NCI-H2029 treated with DMSO at 0.1 percent for 48 hours (cell line): ENCODE results near the gene FBXO10.
"Not testable (repeated sequence)": the region's sequence is repeated elsewhere in the genome, so short reads cannot be mapped to it uniquely, and the experiment has no call there.

ENCODE experiments used
- DNase-seq: peaks from one replicate; lab custom pipeline; 2025; lab: John Stamatoyannopoulos, UW

The FBXO10 gene

DNA sequence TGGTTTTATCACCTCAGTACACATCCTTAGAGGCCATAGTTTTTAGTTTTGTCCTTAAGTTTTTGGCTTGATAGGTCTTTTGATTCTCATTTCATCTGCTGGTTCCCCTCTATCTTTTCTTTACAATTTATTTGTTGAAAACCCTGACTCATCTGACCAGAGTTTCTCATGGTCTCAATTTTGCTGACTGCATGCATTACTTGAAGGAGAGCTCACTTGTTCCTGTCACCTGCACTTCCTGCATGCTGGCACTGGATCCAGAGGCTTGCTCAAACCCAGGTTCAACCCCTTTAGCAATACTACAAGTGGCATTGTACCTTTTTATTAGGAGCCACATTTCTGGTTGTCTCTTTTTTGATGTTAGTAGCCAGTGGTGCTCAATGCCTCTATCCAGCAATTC lies 26.7 kb downstream of the FBXO10 start:
- DNase-seq, result no peak

DNA sequence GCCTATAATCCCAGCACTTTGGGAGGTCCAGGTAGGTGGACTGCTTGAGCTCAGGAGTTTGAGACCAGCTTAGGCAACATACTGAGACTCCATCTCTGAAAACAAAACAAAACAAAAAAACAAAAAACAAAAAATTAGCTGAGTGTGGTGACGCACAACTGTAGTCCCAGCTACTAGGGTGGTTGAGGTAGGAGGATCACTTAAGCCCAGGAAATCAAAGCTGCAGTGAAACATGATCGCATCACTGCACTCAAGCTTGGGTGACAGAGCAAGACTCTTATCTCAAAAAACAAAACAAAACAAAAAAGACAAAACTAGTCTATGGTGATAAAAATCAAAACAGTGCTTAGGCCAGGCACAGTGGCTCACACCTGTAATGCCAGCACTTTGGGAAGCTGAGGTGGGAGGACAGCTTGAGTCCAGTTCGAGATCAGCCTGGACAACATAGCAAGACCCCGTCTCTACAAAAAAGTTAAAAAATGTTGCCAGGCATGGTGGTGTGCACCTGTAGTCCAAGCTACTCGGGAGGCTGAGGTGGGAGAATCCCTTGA lies 28.8 kb downstream of the FBXO10 start:
- DNase-seq, result no peak

GRCh38 chr9:37543468-37543867 lies 32.7 kb downstream of the FBXO10 start:
- DNase-seq, result no peak

- DNase-seq, result no peak
Observed at GRCh38 chr9:37542895-37543294, 33.3 kb downstream of the FBXO10 start.

GRCh38 chr9:37542488-37542887 lies 33.7 kb downstream of the FBXO10 start:
- no peak for DNase-seq

GRCh38 chr9:37541465-37541864 lies 34.7 kb downstream of the FBXO10 start:
- no peak for DNase-seq

DNA sequence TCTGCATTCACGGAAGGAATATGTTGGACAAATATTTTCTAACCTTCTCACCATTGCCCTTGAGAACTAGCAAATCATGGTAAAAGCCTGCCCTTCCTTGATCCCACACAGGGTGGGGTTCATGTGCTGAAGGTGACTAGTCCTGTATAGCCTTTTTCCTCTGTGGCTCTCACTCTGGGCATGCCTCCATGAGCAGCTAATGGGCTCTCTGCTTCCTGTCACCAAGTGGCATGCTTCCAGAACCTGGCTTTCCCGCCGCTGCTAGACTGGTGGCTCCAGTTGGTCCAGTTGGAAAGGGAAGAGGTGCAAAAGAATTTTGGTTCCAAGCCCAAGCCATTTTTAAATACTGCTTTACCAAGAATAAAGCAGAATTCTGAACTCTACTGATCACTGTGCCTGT lies 35.5 kb downstream of the FBXO10 start:
- peak; percentile 93 for DNase-seq

- no peak for DNase-seq
Observed at GRCh38 chr9:37539634-37540033, 36.5 kb downstream of the FBXO10 start.

GRCh38 chr9:37538099-37538498 lies 38.1 kb downstream of the FBXO10 start:
- no peak for DNase-seq

- DNase-seq, result no peak
Observed at GRCh38 chr9:37534901-37535300, 41.3 kb downstream of the FBXO10 start.

GRCh38 chr9:37534412-37534811 lies 41.8 kb downstream of the FBXO10 start:
- no peak for DNase-seq

- no peak for DNase-seq
Observed at GRCh38 chr9:37531699-37532098, 44.5 kb downstream of the FBXO10 start.

DNA sequence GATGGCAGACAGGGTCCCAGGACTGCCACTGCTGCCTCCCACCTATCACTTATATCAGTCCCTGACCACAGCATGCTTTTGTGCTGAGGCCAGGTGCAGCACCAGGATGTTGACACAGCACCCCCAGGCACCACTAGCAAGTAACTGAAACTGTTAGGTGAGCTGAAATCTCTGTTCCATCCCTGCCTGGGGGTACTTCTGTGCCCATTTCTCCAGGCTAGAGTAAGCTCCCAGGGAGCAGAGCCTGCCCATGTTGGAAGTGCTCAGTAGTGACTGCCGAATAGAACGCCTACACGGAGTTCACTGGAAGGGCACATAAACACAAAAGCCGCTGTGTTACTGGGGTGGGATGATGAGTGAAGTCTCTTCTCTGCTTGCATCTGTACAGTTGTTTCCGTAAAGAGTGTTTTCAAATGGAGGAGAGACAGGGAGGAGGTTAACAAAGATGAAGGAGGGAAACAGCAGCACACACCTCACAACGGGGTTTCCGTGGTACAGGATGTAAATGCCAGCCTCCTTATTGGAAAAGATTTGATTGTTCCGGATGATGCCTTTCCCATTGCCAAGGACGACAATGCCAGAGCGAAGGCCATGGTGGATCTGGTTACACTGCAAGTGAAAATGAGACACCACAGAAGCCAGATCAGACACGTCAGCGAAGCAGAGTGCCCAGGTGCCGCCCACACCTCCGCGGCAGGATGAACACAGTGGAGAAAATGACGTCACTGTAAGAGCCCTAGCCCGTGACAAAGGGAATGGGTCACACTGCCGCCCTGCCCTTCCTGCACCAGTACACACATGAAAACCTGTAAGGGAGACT lies 47.3 kb downstream of the FBXO10 start:
- peak; percentile 88 for DNase-seq

DNA sequence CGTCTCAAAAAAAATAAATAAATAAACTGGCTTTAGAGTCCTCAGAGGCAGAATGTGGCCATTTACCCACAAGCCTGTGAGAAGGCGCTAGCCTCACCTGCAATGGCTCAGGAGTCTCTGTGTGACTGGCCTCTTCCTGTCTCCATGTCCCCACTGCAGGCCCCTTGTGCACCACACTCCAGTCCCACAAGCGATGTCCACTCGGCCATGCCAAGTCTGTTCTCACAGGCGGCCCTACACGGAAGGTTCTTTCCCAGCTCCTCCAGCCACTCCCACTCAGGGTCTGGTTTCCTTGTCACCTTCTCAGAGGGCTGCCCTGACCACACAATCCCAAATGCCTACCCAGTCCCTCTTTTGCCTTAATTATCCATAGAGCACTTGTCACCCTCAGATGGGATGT lies 52.3 kb downstream of the FBXO10 start:
- no peak for DNase-seq

GRCh38 chr9:37522971-37523370 lies 53.2 kb downstream of the FBXO10 start:
- DNase-seq, result no peak

DNA sequence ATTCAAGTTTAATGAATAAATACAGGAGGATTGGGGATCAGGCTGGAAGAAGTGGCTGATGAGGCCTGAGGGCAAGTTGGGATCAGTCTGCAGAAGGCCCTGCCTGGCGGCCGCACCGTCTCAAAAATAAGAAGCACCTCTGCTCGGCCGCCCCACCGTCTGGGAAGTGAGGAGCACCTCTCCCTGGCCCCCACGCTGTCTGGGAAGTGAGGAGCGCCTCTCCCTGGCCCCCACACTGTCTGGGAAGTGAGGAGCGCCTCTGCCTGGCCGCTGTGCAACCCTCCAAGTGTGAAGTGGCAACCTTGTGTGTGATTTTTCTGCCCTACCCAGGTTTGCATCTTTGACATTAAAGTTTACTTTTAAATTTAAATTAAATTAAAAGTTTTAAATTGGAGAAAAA lies 55.1 kb downstream of the FBXO10 start:
- DNase-seq, result no peak

DNA sequence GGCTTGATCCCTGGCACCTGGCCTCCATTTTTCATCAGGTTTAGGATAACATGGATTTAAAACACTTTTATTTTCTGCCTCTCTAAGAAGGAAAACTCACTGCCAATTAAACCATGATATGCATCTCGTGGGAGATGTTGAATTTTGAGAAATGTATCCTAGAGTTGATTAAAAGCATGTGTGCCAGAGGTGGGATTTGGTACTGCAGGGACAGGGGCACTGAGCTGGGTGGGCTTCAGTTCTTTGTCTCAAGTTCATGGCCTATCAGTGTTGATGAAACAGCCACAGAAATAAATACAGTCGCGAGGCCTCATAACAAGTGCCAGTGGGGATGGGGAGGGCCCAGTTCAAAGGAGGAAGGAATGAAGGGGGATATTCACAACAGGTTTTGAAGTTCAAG lies 55.5 kb downstream of the FBXO10 start:
- no peak for DNase-seq

DNA sequence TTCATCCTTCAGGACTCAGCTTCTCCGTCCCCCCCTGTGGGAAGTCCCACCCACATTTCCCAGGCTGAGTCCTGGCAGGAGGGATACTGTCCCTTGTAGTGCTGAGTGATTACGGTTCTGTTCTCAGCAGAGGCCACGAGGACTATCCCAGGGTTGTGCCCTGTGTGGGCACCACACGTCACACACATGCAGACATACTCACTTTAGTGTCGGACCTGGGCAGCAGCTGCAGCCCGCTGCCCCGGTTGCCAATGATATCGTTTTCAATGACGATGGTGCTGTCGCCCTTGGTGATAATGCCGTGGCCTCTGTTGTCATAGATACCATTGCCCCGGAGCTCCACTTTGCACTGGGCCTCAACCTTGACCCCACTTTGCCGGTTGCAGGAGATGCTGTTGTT lies 58.3 kb downstream of the FBXO10 start:
- no peak for DNase-seq

- no peak for DNase-seq
Observed at GRCh38 chr9:37515620-37516258, 60.4 kb downstream of the FBXO10 start.

DNA sequence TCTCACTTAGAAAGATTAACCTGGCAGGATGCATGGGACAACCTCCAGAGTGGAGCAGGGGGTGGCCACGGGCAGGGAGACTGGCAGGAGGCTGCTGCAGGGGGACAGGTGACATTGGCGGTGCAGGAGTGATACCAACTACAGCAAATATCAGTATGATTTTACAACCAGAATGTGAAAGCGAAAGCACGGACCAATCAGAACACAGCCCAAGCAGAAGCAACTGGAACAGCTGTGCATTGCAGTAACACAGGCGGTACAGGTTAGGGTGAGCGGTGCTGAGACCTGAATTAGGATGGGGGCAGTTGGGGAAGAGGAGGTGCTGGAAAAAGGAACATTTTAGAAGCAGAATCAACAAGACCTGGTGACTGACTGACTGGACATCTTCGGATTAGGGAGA lies 61.2 kb downstream of the FBXO10 start:
- no peak for DNase-seq

DNA sequence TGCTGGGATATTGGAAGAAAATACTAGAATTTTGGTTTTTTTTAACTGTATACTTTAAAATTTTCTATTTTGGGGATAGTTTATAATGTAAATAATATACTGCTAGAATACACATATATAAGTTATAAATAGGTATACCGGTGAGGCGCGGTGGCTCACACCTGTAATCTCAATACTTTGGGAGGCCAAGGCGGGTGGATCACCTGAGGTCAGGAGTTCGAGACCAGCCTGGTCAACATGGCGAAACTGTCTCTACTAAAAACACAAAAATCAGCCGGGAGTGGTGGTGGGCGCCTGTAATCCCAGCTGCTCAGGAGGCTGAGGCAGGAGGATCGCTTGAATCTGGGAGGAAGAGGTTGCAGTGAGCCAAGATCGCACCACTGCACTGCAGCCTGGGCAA lies 61.8 kb downstream of the FBXO10 start:
- not testable (repeated sequence) for DNase-seq

GRCh38 chr9:37512437-37512836 lies 63.7 kb downstream of the FBXO10 start:
- DNase-seq, result no peak
